GM12878 (cell line): Measurements from ENCODE around the gene SELENBP1. TPM values are rescaled to one million over a fixed set of nuclear protein-coding genes. Genes with fewer than 3 reads are reported as not detected.
A peak's percentile ranks its signal among the peaks of the same experiment; 100 is the strongest.

Experiments used
- ATAC-seq: fragments of 200-7000 bp; cut with Tn5 transposase; 3 replicates; pipeline ENCODE4 v1.9.1; 2020; ENCODE audit warnings: mild to moderate bottlenecking, moderate library complexity
- BruUV-seq: library from RNA; stranded (reverse); fragments of 400-500 nt; replicated peaks from 2 replicates; lab custom pipeline; 2021; lab: Mats Ljungman, UMichigan
- CTCF ChIA-PET: fragments of 300-600 bp; sonication (Branson Sonifier 250); formaldehyde crosslinking; extraction: SDS; loops from one replicate; lab custom pipeline; 2021; ENCODE audit warnings: inconsistent platforms; lab: Yijun Ruan, JAX
- POLR2A ChIA-PET: fragments of 350-600 bp; formaldehyde crosslinking; extraction: SDS; loops from one replicate; lab custom pipeline; 2021; ENCODE audit warnings: inconsistent platforms; lab: Charles Lee
- RAD21 ChIA-PET: fragments of 300-600 bp; sonication (Branson Sonifier 250); formaldehyde crosslinking; loops from one replicate; lab custom pipeline; 2023; ENCODE audit warnings: antibody characterized with exemption; ENCODE audit not compliant: unreplicated experiment; lab: Charles Lee
- SMC1A ChIA-PET: fragments of 300-600 bp; sonication (Branson Sonifier 250); formaldehyde crosslinking; loops from one replicate; lab custom pipeline; 2023; ENCODE audit not compliant: unreplicated experiment, uncharacterized antibody; lab: Charles Lee
- DNase-seq: peaks from one replicate; pipeline ENCODE4 v3.0.0-alpha.2; 2011; ENCODE audit warnings: low read depth, low spot score
- FAIRE-seq: peaks from 3 replicates; lab custom pipeline; 2011; peaks lifted over from hg19 to GRCh38; lab: Jason Lieb, UNC
- H2AFZ ChIP-seq: 2 replicates; pipeline ENCODE4 v1.6.0; 2011; ENCODE audit warnings: low read depth, low read length, control low read depth; ENCODE audit not compliant: control insufficient read depth
- H3K27ac ChIP-seq: 2 replicates; pipeline ENCODE4 v1.5.1; 2011; ENCODE audit warnings: control low read depth; ENCODE audit not compliant: control insufficient read depth, insufficient read depth
- H3K27me3 ChIP-seq, 2 experiments: replicated peaks in 1 of 2; 2 replicates each; pipeline versions ENCODE4 v1.6.0 to v1.6.1; 2011; ENCODE audit warnings: low read length in 1 of 2; ENCODE audit not compliant: control insufficient read depth in 2 of 2, insufficient read depth in 2 of 2
- H3K36me3 ChIP-seq, 2 experiments: 2 replicates each; pipeline ENCODE4 v1.5.1; 2011; ENCODE audit warnings: low read length in 1 of 2; ENCODE audit not compliant: control insufficient read depth in 2 of 2, insufficient read depth in 2 of 2
- H3K4me1 ChIP-seq: 2 replicates; pipeline ENCODE4 v1.6.1; 2011; ENCODE audit warnings: mild to moderate bottlenecking, low read length, moderate library complexity, mixed read lengths; ENCODE audit not compliant: control insufficient read depth, insufficient read depth
- H3K4me2 ChIP-seq: 2 replicates; pipeline ENCODE4 v1.6.0; 2011; ENCODE audit warnings: control low read depth; ENCODE audit not compliant: control insufficient read depth, insufficient read depth
- H3K4me3 ChIP-seq: fragments of 200-600 bp; sonication (generic); 2 replicates; pipeline ENCODE4 v1.5.1; 2016
- H3K79me2 ChIP-seq: 2 replicates; pipeline ENCODE4 v1.6.0; 2011; ENCODE audit warnings: low read length; ENCODE audit not compliant: control insufficient read depth, insufficient read depth
- H3K9ac ChIP-seq: 2 replicates; pipeline ENCODE4 v1.8.0; 2011; ENCODE audit warnings: low read length, control low read depth, mixed read lengths; ENCODE audit not compliant: control insufficient read depth, insufficient read depth
- H3K9me3 ChIP-seq: replicated peaks from 3 replicates; pipeline ENCODE4 v1.5.1; 2011; ENCODE audit warnings: mild to moderate bottlenecking, low read length; ENCODE audit not compliant: control insufficient read depth, insufficient read depth
- H4K20me1 ChIP-seq: 2 replicates; pipeline ENCODE4 v1.6.0; 2011; ENCODE audit not compliant: control insufficient read depth, insufficient read depth
- FOXM1 ChIP-seq: IDR thresholded peaks from 2 replicates; pipeline ENCODE4 v1.6.1; 2012; ENCODE audit warnings: low read depth, mild to moderate bottlenecking, inconsistent platforms, low read length, moderate library complexity
- IKZF1 ChIP-seq: fragments of 450-650 bp; conservative IDR thresholded peaks from 2 replicates; pipeline ENCODE4 v1.6.1; 2017; ENCODE audit warnings: antibody characterized with exemption, mild to moderate bottlenecking
- KAT2A ChIP-seq: conservative IDR thresholded peaks from 2 replicates; pipeline ENCODE4 v1.6.1; 2011; ENCODE audit warnings: low read depth, low read length; ENCODE audit not compliant: control insufficient read depth
- POLR2AphosphoS5 ChIP-seq: IDR thresholded peaks from 2 replicates; pipeline ENCODE4 v1.6.1; 2011; ENCODE audit warnings: mild to moderate bottlenecking, low read length, inconsistent platforms
- ZBTB33 ChIP-seq: fragments of 450-650 bp; IDR thresholded peaks from 2 replicates; pipeline ENCODE4 v1.6.1; 2017; ENCODE audit warnings: mild to moderate bottlenecking
- WGBS: methylation state at CpG from one replicate; pipeline ENCODE4 v1.1.6; 2016; ENCODE audit warnings: low lambda C conversion rate; ENCODE audit not compliant: insufficient replicate concordance, insufficient coverage; ENCODE audit errors: missing lambda C conversion rate; 5-methylcytosine and 5-hydroxymethylcytosine counted together
- in situ Hi-C: fragments of 300-500 bp; cut with MboI; formaldehyde crosslinking; loops from 9 replicates; pipeline ENCODE4 v1.14.3; 2018; ENCODE audit warnings: mixed read lengths
- intact Hi-C: fragments of 100-400 bp; cut with micrococcal nuclease; formaldehyde crosslinking; loops from one replicate; pipeline ENCODE4 v1.14.2; 2022; ENCODE audit not compliant: unreplicated experiment
- polyA plus RNA-seq, 11 experiments: library from polyadenylated mRNA; depleted of rRNA in 4 of 11; unstranded in 6 of 11; stranded (reverse) in 5 of 11; fragments of >200 nt; fragmentation: Nextera tagmentation in 4 of 11; fragmentation: Illumina TruSeq in 1 of 11; extraction: Ambion mirVana in 4 of 11; extraction: Trizol in 1 of 11; gene quantifications; 1 replicate in 1 of 11; 2 replicates in 10 of 11; pipeline versions ENCODE4 v1.2.1 to v1.2.3, GENCODE V29; 2011 to 2016; ENCODE audit warnings: inconsistent platforms in 2 of 11, missing spikeins in 2 of 11, low read depth in 1 of 11
- total RNA-seq, 4 experiments: library from RNA; depleted of rRNA in 3 of 4; stranded (reverse); fragments of >200 nt in 3 of 4; fragmentation: Illumina TruSeq in 1 of 4; extraction: Trizol in 1 of 4; gene quantifications; 2 replicates each; pipeline versions ENCODE4 v1.2.1 to v1.2.3, GENCODE V29; 2013 to 2021

The SELENBP1 gene
- total and polyA plus RNA-seq, 10 of the 15 experiments (the other 5 are each of a cell fraction or from before 2014, with no cell fraction given) = 0.41 TPM; not detected in 9

GRCh38 chr1:151342021-151342420, 30.5 kb downstream of the SELENBP1 start:
- BruUV-seq = no TSS peak
- TF ChIP-seq IKZF1 (no peak), POLR2AphosphoS5 (peak; percentile 52), FOXM1 (no peak), ZBTB33 (no peak), KAT2A (no peak)
- H3K4me3 ChIP-seq = no peak overlapping the region
- H3K27ac ChIP-seq = no peak overlapping the region
- ChIA-PET POLR2A (interaction anchor here (1.2 to 10.9 kb wide), 2 partner anchors 16 to 57 kb away, joined by 7 to 110 read pairs; partner anchors contain the start of genes PI4KB and PSMB4), CTCF (interaction anchor here (0.7 to 8.9 kb wide), 7 partner anchors 8 to 469 kb away, joined by 3 to 164 read pairs (median 21); partner anchors contain the start of gene ZNF687), SMC1A (interaction anchor here (1.0 to 5.4 kb wide), 6 partner anchors 11 to 103 kb away, joined by 3 to 82 read pairs (median 11); partner anchors contain the start of genes PI4KB and PSMB4), RAD21 (interaction anchor here (1.0 to 2.6 kb wide), 2 partner anchors 31 to 59 kb away, joined by 3 to 18 read pairs; no protein-coding TSS in a partner anchor)
- no peak overlapping the region for H2AFZ ChIP-seq
- DNase-seq = no peak
- no peak overlapping the region for H3K9ac ChIP-seq
- H3K4me2 ChIP-seq = no peak overlapping the region
- in situ Hi-C loops (loop anchor here (5.0 kb wide), 1 partner anchor 150 kb away; the partner anchor contains the start of gene VPS72), intact Hi-C loops (no loop called here)
- peaks cover 23% of the 10 kb centered on the region for H3K79me2 ChIP-seq
- H3K4me1 ChIP-seq = no peaks in the 10 kb centered on the region; the same call in 1 of the 2 replicates
- no peaks in the 10 kb centered on the region for H4K20me1 ChIP-seq
- H3K27me3 ChIP-seq = no peaks in the 10 kb centered on the region
- peaks cover 14 to 19% of the 10 kb centered on the region in 2 experiments for H3K36me3 ChIP-seq
- WGBS = 100% methylated on average over 2 of the region's 2 CpGs
- FAIRE-seq = no peak
- no peak for ATAC-seq
- no peaks in the 10 kb centered on the region for H3K9me3 ChIP-seq
